ENCODE data around the gene NETO1.

DNA sequence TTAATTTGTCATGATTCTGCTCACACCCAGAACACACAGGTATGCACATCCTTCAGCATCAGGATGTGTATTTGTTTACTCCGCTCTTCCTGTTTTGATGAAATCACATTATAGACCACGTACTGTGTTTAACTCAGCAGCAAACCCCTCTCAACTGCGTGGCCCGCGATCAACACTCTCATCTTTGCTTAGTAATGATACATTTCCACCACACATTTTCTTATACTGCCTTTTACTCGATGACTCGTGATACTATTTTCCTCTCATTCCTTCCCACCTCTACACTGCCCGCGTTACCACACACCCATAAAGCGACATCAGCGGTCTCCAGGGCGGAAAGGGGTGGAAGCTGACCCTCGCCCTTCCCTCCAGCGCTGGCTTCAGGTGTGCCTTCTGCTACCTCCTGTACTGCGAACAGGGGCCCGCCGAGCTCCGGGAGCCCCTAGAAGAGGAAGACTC is 1.3 kb downstream of the NETO1 start:
- TF ChIP-seq EP300 (IDR thresholded peaks at IDR 0.05) (no peak), POLR2A (IDR thresholded peaks at IDR 0.05) (no peak)
- TF ChIP-seq, protein P1, sequence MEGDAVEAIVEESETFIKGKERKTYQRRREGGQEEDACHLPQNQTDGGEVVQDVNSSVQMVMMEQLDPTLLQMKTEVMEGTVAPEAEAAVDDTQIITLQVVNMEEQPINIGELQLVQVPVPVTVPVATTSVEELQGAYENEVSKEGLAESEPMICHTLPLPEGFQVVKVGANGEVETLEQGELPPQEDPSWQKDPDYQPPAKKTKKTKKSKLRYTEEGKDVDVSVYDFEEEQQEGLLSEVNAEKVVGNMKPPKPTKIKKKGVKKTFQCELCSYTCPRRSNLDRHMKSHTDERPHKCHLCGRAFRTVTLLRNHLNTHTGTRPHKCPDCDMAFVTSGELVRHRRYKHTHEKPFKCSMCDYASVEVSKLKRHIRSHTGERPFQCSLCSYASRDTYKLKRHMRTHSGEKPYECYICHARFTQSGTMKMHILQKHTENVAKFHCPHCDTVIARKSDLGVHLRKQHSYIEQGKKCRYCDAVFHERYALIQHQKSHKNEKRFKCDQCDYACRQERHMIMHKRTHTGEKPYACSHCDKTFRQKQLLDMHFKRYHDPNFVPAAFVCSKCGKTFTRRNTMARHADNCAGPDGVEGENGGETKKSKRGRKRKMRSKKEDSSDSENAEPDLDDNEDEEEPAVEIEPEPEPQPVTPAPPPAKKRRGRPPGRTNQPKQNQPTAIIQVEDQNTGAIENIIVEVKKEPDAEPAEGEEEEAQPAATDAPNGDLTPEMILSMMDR (IDR thresholded peaks at IDR 0.05) = no peak

Measured in sigmoid colon (tissue), 4 donors.